Smooth muscle cell (in vitro differentiated cells): ENCODE data around the gene FCSK. TPM values are rescaled to one million over a fixed set of nuclear protein-coding genes. Genes with fewer than 3 reads are reported as not detected.

Source experiments
- DNase-seq: peaks from one replicate; lab custom pipeline; 2025; ENCODE audit not compliant: unreplicated experiment; lab: John Stamatoyannopoulos, UW
- H2AFZ ChIP-seq: fragments of 200-600 bp; sonication (generic); 2 replicates; pipeline ENCODE4 v1.6.0; 2016; ENCODE audit warnings: antibody characterized with exemption, low read depth, mild to moderate bottlenecking
- H3F3A ChIP-seq: fragments of 200-600 bp; sonication (generic); 2 replicates; pipeline ENCODE4 v1.6.0; 2017; ENCODE audit warnings: antibody characterized with exemption, low read depth
- H3K27ac ChIP-seq: fragments of 200-600 bp; sonication (generic); 2 replicates; pipeline ENCODE4 v1.5.1; 2016; ENCODE audit warnings: low read depth, mild to moderate bottlenecking
- H3K27me3 ChIP-seq: fragments of 200-600 bp; sonication (generic); 2 replicates; pipeline ENCODE4 v1.6.1; 2016; ENCODE audit warnings: low read depth, mild to moderate bottlenecking
- H3K36me3 ChIP-seq: fragments of 200-600 bp; sonication (generic); 2 replicates; pipeline ENCODE4 v1.5.1; 2016; ENCODE audit warnings: low read depth
- H3K4me1 ChIP-seq: fragments of 200-600 bp; sonication (generic); 2 replicates; pipeline ENCODE4 v1.5.1; 2016; ENCODE audit warnings: low read depth
- H3K4me2 ChIP-seq: fragments of 200-600 bp; sonication (generic); 2 replicates; pipeline ENCODE4 v1.6.0; 2016; ENCODE audit warnings: mild to moderate bottlenecking
- H3K4me3 ChIP-seq: fragments of 200-600 bp; sonication (generic); 2 replicates; pipeline ENCODE4 v1.5.1; 2016; ENCODE audit warnings: mild to moderate bottlenecking
- H3K79me2 ChIP-seq: fragments of 200-600 bp; sonication (generic); 2 replicates; pipeline ENCODE4 v1.6.0; 2016; ENCODE audit warnings: low read depth, mild to moderate bottlenecking
- H3K9ac ChIP-seq: fragments of 200-600 bp; sonication (generic); 2 replicates; pipeline ENCODE4 v1.6.0; 2016; ENCODE audit warnings: low read depth
- H3K9me3 ChIP-seq: fragments of 200-600 bp; sonication (generic); replicated peaks from 2 replicates; pipeline ENCODE4 v1.5.1; 2016; ENCODE audit warnings: low read depth
- H4K20me1 ChIP-seq: fragments of 200-600 bp; sonication (generic); 2 replicates; pipeline ENCODE4 v1.6.0; 2016; ENCODE audit warnings: low read depth
- WGBS: methylation state at CpG from one replicate; pipeline ENCODE4 v1.1.7; 2016; ENCODE audit warnings: low lambda C conversion rate; 5-methylcytosine and 5-hydroxymethylcytosine counted together
- polyA plus RNA-seq: library from polyadenylated mRNA; unstranded; fragments of >200 nt; fragmentation: Nextera tagmentation; extraction: Ambion mirVana; gene quantifications from 2 replicates; pipeline ENCODE4 v1.2.1, GENCODE V29; 2016
- total RNA-seq: library from RNA; depleted of rRNA; stranded (reverse); fragments of >200 nt; gene quantifications from 2 replicates; pipeline ENCODE4 v1.2.3, GENCODE V29; 2014
- TF ChIP-seq, protein P1 (sequence below): fragments of 200-600 bp; sonication (generic); IDR thresholded peaks from 2 replicates; pipeline ENCODE4 v1.5.1; 2017; ENCODE audit warnings: borderline replicate concordance, mild to moderate bottlenecking, antibody characterized with exemption; ENCODE audit not compliant: insufficient read depth, poor library complexity, severe bottlenecking

The FCSK gene
- total and polyA plus RNA-seq, 2 experiments from 2014 or later: 4.8 to 16.5 TPM

DNA sequence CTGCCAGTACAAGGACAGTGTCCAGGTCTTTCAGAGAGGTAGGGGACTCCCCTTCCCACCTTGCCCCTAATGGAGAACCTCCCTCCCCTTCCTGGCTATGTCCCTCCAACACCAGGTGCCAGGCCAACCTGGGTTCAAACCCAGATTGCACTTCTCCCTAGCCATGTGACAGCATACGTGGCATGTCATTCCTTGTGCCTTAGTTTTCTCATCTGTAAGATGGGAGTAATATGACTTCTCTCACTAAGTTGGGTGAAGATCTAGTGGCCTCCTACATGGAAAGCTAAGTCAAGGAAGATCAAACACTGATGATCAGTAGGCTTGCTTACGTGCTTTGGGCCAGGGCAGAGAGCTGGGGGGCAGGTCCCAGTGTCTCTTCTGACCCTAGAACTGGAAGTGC lies 8.8 kb downstream of the FCSK start:
- 96% methylated on average over 2 of the region's 2 CpGs for WGBS

DNA sequence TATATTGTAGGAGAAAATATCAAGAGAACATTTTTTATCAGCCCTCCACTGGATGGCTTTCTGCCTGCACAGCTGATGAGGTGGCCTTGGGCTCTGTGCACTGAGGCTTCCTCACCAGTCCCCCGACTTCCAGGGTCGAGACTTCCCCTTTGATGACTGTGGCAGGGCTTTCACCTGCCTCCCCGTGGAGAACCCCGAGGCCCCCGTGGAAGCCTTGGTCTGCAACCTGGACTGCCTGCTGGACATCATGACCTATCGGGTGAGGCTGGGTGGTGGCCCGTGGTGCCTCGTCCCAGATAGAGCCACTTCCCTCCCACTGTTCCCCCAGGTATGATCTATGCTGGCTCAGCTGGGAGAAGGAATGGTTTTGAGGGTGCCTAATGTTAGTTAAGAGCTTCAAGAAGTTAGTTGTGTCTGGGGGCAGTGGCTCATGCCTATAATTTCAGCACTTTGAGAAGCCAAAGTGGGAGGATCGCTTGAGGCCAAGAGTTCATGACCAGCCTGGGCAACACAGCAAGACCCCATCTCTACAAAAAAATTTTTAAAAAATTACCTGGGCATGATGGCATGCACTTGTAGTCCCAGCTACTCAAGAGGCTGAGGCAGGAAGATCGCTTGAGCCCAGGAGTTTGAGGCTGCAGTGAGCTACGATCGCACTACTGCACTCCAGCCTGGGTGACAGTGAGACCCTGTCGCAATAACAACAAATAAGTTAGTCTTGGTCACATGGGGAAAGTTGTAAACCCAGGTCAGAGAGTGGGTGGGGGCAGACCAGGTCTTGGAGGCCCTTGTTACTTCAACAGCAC lies 11.8 kb downstream of the FCSK start:
- Histone ChIP-seq H3K4me2 (no peak overlapping the region), H3K36me3 (no peaks in the 10 kb centered on the region), H3K27me3 (no peaks in the 10 kb centered on the region), H3K27ac (no peak overlapping the region), H3K9me3 (no peaks in the 10 kb centered on the region), H3K4me1 (no peaks in the 10 kb centered on the region), H2AFZ (no peak overlapping the region), H3K4me3 (no peak overlapping the region), H3K79me2 (no peaks in the 10 kb centered on the region), H4K20me1 (no peaks in the 10 kb centered on the region), H3F3A (no peaks in the 10 kb centered on the region), H3K9ac (no peak overlapping the region)
- no peak for DNase-seq
- WGBS: 93% methylated on average over 13 of the region's 13 CpGs
- TF ChIP-seq, protein P1, sequence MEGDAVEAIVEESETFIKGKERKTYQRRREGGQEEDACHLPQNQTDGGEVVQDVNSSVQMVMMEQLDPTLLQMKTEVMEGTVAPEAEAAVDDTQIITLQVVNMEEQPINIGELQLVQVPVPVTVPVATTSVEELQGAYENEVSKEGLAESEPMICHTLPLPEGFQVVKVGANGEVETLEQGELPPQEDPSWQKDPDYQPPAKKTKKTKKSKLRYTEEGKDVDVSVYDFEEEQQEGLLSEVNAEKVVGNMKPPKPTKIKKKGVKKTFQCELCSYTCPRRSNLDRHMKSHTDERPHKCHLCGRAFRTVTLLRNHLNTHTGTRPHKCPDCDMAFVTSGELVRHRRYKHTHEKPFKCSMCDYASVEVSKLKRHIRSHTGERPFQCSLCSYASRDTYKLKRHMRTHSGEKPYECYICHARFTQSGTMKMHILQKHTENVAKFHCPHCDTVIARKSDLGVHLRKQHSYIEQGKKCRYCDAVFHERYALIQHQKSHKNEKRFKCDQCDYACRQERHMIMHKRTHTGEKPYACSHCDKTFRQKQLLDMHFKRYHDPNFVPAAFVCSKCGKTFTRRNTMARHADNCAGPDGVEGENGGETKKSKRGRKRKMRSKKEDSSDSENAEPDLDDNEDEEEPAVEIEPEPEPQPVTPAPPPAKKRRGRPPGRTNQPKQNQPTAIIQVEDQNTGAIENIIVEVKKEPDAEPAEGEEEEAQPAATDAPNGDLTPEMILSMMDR: no peak

More for the DNA sequence above, 8.8 kb downstream of the FCSK start:
- no peaks in the 10 kb centered on the region for H3K36me3 ChIP-seq
- H3K9ac ChIP-seq: no peak overlapping the region
- H4K20me1 ChIP-seq: no peaks in the 10 kb centered on the region
- no peak overlapping the region for H3K27ac ChIP-seq
- H3K79me2 ChIP-seq: no peaks in the 10 kb centered on the region
- TF ChIP-seq, protein P1: no peak
- no peak for DNase-seq
- no peaks in the 10 kb centered on the region for H3K27me3 ChIP-seq
- no peak overlapping the region for H3K4me3 ChIP-seq
- no peak overlapping the region for H2AFZ ChIP-seq
- no peaks in the 10 kb centered on the region for H3F3A ChIP-seq
- H3K4me1 ChIP-seq: no peaks in the 10 kb centered on the region
- H3K9me3 ChIP-seq: no peaks in the 10 kb centered on the region
- no peak overlapping the region for H3K4me2 ChIP-seq

DNA sequence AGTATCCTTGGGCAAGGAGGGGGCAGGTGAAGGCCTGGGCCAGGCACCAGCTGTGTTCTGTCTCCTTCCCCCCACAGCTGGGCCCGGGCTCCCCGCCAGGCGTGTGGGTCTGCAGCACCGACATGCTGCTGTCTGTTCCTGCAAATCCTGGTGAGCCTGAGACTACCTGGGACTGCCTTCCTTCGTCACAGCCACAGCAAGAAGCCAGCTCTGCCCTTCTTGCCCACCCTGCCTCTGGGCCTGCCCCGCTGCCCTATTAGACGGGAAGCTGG lies 12.3 kb downstream of the FCSK start:
- no peak overlapping the region for H2AFZ ChIP-seq
- H4K20me1 ChIP-seq: no peaks in the 10 kb centered on the region
- H3K4me2 ChIP-seq: no peak overlapping the region
- TF ChIP-seq, protein P1: no peak
- WGBS: 100% methylated on average over 7 of the region's 7 CpGs
- H3K27me3 ChIP-seq: no peaks in the 10 kb centered on the region
- H3K27ac ChIP-seq: no peak overlapping the region
- H3K4me3 ChIP-seq: no peak overlapping the region
- no peaks in the 10 kb centered on the region for H3K4me1 ChIP-seq
- H3K9ac ChIP-seq: no peak overlapping the region
- no peaks in the 10 kb centered on the region for H3K36me3 ChIP-seq
- H3K9me3 ChIP-seq: no peaks in the 10 kb centered on the region
- DNase-seq: no peak
- H3F3A ChIP-seq: no peaks in the 10 kb centered on the region
- H3K79me2 ChIP-seq: no peaks in the 10 kb centered on the region

DNA sequence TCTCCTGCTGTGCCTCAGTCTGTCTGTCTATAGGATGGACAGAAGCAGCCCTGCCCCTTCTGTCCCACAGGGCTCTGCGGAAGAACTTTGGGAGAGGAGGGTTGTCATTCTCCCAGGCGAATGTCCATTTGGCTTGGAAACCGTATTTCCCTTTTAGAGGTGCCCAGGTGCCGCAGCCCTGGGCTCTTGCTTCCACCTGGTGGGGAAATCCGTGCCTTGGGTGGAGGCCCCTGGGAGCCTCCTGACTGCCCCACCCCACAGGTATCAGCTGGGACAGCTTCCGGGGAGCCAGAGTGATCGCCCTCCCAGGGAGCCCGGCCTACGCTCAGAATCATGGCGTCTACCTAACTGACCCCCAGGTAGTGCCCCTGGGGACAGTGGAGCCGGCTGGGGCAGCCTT lies 12.7 kb downstream of the FCSK start:
- no peaks in the 10 kb centered on the region for H3F3A ChIP-seq
- WGBS: 95% methylated on average over 11 of the region's 11 CpGs
- TF ChIP-seq, protein P1: no peak

More for the DNA sequence above, 12.7 kb downstream of the FCSK start:
- Histone ChIP-seq H3K27ac (no peak overlapping the region), H3K4me3 (no peak overlapping the region), H3K4me2 (no peak overlapping the region), H3K9me3 (no peaks in the 10 kb centered on the region), H3K4me1 (no peaks in the 10 kb centered on the region), H2AFZ (no peak overlapping the region), H3K9ac (no peak overlapping the region), H3K27me3 (no peaks in the 10 kb centered on the region), H4K20me1 (no peaks in the 10 kb centered on the region), H3K79me2 (no peaks in the 10 kb centered on the region), H3K36me3 (no peaks in the 10 kb centered on the region)
- no peak for DNase-seq
